AG04450 (cell line): ENCODE results near the gene ITPR1. TPM values are rescaled to one million over a fixed set of nuclear protein-coding genes. Genes with fewer than 3 reads are reported as not detected.

ENCODE experiments used
- CTCF ChIA-PET: fragments of 300-600, 350-600 bp; formaldehyde crosslinking; extraction: SDS; loops from one replicate; lab custom pipeline; 2022; ENCODE audit warnings: antibody characterized with exemption, inconsistent platforms; lab: Charles Lee
- POLR2A ChIA-PET: fragments of 350-600 bp; formaldehyde crosslinking; extraction: SDS; loops from one replicate; lab custom pipeline; 2021; ENCODE audit warnings: antibody characterized with exemption, inconsistent platforms; lab: Yijun Ruan, JAX
- DNase-seq: peaks from one replicate; pipeline ENCODE4 v3.0.0-alpha.2; 2011; ENCODE audit warnings: low read depth, low spot score
- H3K27ac ChIP-seq: one replicate; pipeline ENCODE4 v1.5.1; 2012; ENCODE audit warnings: low read depth, low read length, control low read depth
- H3K27me3 ChIP-seq: one replicate; pipeline ENCODE4 v1.6.0; 2012; ENCODE audit warnings: low read length; ENCODE audit not compliant: control insufficient read depth, insufficient read depth
- H3K4me3 ChIP-seq: 2 replicates; pipeline ENCODE4 v1.5.1; 2011; ENCODE audit warnings: mild to moderate bottlenecking, low read depth, low read length, control low read depth
- H3K9me3 ChIP-seq: 2 replicates; pipeline ENCODE4 v1.5.1; 2012; ENCODE audit warnings: low read length; ENCODE audit not compliant: control insufficient read depth, insufficient read depth
- CTCF ChIP-seq: IDR thresholded peaks from 2 replicates; pipeline ENCODE4 v1.5.1; 2011; ENCODE audit warnings: low read depth, low read length, control low read depth, inconsistent platforms
- polyA plus RNA-seq: library from polyadenylated mRNA; depleted of rRNA; stranded (reverse); fragments of >200 nt; gene quantifications from 2 replicates; pipeline ENCODE4 v1.2.3, GENCODE V29; 2011

Gene ITPR1
- polyA plus RNA-seq, 1 experiment, result 7.4 TPM

DNA sequence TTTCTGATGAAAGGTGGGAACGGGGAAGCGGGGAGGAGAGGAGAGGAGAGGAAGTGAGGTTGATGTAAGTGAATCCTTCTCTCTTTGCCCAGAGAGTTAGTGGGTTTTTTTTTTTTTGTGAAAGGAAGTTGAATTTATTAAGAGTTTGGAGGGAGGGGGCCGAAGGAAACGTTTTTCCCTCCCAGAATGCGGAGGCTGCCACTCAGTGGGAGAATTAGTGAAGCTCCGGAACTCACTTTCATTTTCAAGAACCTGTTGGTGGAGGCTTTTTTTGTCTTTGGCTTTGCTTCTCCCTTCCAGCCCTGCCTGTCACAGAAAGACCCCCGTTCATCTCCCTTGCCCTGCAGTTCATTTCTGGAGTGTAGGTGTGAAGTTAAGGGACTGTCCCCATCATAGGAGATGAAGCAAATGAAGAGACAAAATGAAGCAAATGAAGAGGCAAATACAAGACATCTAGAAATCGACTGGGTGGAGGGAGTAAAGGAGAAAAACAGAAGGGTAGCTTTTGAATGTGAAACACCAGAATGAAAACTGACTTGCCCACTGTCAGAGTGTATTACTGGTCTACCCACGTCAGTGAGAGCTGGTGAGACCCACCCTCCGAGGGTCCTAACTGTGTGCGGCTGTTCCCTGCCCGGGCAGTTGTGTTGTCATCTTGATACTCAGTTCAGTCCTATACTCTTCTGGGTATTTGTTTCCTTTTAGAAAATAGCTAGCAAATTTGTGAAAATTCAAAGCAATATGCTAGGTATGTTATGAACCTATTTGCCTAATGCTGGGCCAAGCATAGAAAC, 91.5 kb downstream of the ITPR1 start:
- peak; percentile 18; the same call in 1 of the 2 replicates for TF ChIP-seq CTCF
- no peaks in the 10 kb centered on the region for H3K27me3 ChIP-seq
- H3K27ac ChIP-seq, result peak overlapping the region; percentile 31
- peak overlapping the region; percentile 42 for H3K4me3 ChIP-seq
- no peaks in the 10 kb centered on the region for H3K9me3 ChIP-seq
- DNase-seq, result no peak
- ChIA-PET POLR2A (interaction anchor here (0.7 to 4.0 kb wide), 4 partner anchors 50 to 234 kb away, joined by 3 to 31 read pairs (median 4); partner anchors contain the start of genes ITPR1 and SUMF1), CTCF (interaction anchor here (0.8 to 4.7 kb wide), 8 partner anchors 14 to 270 kb away, joined by 3 to 35 read pairs (median 4); no protein-coding TSS in a partner anchor)

DNA sequence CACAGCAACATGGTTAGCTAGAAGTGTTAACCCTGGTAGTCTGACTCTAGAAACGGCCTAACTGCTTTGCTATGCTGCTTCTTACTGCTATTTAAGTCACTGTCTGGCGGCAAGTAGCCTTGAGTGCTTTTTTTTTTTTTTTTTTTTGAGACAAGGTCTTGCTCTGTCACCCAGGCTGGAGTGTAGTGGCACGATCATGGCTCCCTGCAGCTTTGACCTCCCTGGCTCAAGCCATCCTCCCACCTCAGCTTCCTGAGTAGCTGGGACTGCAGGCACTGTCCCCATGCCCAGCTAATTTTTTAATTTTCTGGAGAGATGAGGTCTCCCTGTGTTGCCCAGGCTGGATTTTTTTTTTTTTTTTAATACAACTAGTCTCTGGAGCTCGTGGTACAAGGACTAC, 93.2 kb downstream of the ITPR1 start:
- ChIA-PET CTCF (interaction anchor here (0.7 to 4.7 kb wide), 2 partner anchors 101 to 235 kb away, joined by 5 to 35 read pairs; no protein-coding TSS in a partner anchor), POLR2A (no interaction called here)
- no peak for DNase-seq
- H3K9me3 ChIP-seq, result no peaks in the 10 kb centered on the region
- no peak overlapping the region for H3K27ac ChIP-seq
- no peaks in the 10 kb centered on the region for H3K27me3 ChIP-seq
- no peak for TF ChIP-seq CTCF
- no peak overlapping the region for H3K4me3 ChIP-seq

DNA sequence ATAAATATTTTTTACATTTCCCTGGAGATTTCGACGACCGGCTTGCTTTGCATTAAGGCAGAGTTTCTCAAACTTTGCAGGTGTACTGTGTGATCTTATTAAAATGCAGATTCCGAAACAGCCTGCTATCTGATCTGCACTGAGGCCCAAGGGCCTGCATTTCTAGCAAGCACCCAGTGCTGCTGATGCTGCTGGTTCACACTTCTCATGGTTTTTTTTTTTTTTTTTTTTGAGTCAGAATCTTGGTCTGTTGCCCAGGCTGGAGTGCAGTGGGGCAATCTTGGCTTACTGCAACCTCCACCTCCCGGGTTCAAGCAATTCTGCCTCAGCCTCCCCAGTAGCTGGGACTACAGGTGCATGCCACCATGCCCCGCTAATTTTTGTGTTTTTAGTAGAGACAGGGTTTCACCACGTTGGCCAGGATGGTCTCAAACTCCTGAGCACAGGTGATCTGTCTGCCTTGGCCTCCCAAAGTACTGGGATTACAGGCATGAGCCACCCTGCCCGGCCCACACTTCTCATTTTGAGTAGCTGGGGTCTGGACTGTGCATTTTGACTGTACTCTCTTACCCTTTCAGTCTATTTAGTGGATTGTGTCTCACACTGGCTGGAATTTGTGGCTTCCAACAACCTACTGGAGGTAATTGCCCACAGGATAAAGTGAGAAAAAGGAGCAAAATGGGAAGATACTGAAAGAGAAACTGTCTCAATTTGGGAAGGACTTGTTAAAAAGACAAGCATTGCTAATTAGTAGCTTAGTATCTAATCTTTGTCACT, 94.1 kb downstream of the ITPR1 start:
- DNase-seq, result no peak
- no peak overlapping the region for H3K27ac ChIP-seq
- CTCF ChIA-PET, result interaction anchor here (0.7 to 1.4 kb wide), 3 partner anchors 46 to 236 kb away, joined by 5 to 8 read pairs (median 7); no protein-coding TSS in a partner anchor
- no peaks in the 10 kb centered on the region for H3K27me3 ChIP-seq
- H3K9me3 ChIP-seq, result no peaks in the 10 kb centered on the region
- no peak overlapping the region for H3K4me3 ChIP-seq
- POLR2A ChIA-PET, result no interaction called here
- no peak for TF ChIP-seq CTCF

DNA sequence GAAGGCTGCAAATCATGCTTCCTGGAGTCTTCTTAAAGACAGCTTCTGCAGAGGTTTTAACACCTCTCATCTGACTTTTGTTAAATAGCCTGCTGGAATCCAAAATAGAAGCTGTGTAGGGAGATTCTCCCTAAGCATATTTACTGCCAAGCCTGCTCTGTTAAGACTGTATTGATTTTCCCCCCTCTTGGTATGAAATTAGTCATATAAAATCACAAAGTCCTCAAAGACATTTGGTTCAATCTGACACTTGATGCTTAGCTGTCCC, 94.6 kb downstream of the ITPR1 start:
- no peak for DNase-seq
- ChIA-PET CTCF (interaction anchor here (1.3 to 1.4 kb wide), 2 partner anchors 46 to 237 kb away, joined by 7 to 8 read pairs; no protein-coding TSS in a partner anchor), POLR2A (no interaction called here)
- no peaks in the 10 kb centered on the region for H3K9me3 ChIP-seq
- H3K27me3 ChIP-seq, result no peaks in the 10 kb centered on the region
- no peak for TF ChIP-seq CTCF
- H3K4me3 ChIP-seq, result no peak overlapping the region
- H3K27ac ChIP-seq, result no peak overlapping the region
